ENCODE data around the gene BCO1.

BCO1 gene

DNA sequence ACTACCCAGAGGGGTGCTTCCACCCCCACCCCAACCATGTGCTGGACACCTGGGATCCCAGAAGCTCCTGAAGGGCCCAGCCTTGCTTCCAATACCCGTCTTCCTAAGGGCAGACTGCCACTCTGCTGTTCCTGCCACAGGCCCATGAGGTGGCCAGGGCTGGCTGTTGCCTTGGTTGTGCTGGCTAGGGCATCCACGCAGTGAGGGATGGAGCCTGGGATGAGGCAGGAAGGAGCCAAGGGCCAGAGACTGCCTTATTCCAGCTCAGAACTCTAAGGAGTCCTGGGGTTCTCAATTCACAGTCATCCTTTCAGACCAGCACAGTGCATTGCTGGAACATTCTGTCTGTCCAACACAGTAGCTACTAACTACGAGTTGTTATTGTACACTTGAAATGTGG is 37.8 kb downstream of the BCO1 start:
- DNase-seq = no peak

DNA sequence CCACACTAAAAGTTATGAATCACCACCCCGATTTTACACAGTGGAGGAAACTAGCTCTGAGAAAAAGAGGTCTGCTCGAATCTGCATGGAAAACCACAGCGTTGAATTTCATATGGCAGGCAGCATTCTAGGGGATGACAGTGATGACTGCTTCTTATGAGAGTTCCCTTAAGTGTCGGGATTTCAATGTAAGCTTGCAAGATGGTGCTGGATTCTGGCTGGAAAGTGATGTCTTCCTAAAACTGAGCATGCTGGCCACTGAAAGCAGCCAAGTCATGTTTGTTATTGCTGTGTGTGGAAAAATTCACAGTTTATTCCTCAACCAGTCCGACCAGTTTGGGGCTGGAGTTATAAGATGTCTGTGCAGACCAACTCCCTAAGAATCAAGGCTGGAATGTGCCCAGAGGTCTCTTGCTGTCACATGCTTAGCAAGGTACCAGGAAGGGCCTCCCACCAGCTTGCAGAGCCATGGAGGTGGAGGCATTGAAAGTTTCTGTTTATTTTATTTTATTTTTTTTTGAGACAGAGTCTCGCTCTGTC is 39.1 kb downstream of the BCO1 start:
- no peak for DNase-seq

DNA sequence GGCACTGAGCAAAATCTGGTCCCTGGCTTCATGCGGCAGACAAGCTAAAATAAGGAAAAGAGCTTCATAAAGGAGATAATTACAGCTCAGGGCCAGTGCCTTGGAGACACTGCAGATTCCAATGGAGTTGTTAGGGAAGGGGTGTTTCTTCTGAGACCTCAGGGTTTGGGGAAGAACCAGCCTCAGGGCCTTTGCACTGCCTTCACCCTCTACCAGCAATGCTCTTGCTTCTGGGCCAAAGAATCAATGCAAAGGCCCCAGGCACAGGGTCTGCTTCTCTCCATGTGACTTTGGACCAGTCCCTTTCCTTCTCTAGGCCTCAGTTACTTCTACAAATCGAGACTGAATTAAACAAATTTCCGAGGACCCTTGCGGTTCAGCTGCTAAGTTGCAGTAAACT is 40.0 kb downstream of the BCO1 start:
- no peak for DNase-seq

- no peak for DNase-seq
Observed at GRCh38 chr16:81279392-81279791, 40.9 kb downstream of the BCO1 start.

DNA sequence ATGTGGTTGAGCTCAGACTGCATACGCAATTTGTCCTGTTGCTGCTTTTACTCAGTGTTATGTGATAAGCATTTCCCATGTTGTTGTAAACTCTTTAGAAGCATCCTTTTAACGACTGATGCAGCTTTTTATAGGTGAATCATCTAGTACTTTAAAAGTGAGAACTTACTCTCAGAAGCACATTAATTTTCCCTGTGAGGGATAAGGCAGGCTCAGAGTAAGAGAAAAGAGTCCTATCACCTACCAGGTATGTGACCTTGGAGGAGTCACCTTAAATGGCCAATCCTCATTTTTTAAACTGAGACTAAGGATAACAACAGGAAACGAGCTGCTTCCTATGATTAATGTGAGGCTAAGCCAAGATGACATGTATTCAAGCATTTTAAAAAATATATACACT is 41.9 kb downstream of the BCO1 start:
- no peak for DNase-seq

DNA sequence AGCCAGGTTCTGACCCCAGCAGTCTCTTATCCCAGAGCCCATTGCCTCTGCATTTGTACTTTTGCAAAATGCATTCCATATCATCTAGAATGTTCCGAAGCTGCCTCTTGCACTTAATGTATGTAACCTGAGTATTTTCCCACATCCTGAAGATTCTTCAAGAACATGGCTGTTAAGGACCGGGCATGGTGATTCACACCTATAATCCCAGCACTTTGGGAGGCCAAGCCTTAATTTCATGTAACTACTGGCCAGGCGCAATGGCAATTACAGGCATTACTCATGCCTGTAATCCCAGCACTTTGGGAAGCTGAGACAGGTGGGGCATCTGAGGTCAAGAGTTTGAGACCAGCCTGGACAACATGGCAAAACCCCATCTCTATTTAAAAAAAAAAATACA is 44.6 kb downstream of the BCO1 start:
- no peak for DNase-seq

DNA sequence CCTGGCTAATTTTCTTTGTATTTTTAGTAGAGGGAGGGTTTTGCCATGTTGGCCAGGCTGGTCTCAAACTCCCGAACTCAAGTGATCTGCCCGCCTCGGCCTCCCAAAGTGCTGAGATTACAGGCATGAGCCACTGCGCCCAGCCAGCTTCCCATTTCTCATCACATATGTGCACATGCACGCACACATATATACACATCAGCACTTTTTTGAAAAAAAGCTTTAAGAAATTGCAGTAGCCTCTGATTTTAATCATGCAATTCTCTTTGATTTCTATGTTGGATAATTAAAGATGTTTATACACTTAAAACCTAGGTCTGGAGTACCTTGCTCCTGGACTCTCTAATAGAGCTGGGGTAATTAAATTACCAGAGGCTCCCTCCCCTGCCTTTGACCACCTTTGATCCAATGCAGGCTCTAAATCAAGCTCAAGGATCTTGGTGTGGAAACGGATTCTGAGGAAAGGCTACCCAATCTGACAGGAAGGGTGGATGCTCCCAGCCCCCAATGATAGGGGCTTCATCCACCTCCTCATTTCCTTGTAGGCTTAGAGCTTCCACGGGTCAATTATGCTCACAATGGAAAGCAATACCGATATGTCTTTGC is 46.6 kb downstream of the BCO1 start:
- no peak for DNase-seq

DNA sequence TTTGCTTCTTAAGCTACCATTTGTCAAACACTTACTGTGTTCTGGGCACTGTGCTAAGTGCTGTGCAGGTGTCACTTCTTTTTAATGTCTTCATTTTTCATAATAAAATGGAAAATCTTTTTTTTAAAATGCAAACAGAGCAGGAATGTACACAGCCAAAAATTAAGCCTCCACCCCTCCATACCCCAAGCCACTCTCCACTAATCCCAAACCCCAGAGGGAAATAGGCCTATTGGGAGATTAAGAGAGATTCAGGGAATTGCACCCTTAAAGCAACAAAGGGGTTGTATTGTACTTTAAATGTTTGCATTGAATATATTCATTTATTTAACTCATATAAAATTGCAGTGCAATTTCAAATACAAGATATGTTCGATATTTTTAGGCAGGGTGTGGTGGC is 47.7 kb downstream of the BCO1 start:
- no peak for DNase-seq

DNA sequence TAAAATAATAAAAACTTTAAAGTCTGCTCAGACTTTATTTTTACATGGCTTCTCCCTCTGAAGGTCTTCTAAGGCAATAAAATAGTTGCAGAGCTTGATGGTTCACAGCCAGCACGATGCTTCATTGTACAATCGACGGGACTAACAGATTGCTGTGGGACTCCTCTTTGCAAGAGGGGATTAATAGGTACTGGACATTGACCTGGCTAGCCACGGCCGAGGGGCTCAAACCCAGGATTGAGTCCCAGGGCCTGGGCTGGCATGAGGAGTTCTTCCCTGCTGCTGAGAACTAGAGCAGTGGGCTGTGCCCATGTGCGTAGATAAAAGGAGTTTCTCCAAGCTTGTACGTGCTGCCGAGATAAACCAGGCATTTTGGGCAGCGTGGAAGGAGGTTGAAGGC is 52.6 kb downstream of the BCO1 start:
- DNase-seq = no peak

- DNase-seq = no peak
Observed at GRCh38 chr16:81292936-81293335, 54.4 kb downstream of the BCO1 start.

DNA sequence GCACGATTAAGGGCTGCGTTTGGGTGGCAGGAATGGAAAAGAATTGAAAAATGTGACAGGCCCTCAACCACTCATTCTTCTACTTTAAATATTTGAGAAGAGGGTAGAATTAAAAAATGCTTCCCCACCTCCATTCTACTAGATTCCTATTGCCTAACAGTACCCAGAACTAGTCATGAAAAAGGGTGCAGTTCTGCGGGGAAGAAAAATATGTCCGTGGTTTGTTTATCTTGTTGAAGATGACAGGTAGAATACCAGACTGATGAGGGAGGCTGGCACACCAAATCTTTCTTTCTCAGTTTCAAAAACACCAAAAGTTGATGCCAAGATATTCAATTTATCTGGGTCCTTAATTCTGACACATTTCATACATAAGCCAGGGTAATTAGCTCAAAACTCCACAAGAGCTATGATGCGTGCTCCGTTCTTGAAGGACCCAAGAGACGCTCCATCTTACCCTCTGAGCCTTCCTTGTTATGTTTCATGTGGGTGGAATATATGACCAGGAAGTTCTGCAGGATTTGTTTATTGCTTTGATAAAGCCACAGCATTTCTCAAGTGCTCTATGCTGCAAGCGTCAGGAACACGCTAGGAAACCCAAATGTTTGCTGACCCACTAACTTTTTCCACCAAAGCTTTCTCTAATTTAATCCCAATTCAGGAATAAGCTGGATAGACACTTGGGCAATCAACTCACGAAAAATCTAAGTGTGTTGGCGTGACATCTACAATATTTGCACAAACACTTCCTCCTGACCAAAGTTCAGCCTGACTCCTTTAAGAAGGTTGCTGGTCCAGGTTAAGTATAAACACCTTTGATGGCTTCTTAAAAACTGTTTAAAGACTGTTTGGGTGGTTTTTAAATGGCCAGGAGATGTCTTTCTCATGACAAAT is 55.7 kb downstream of the BCO1 start:
- DNase-seq = no peak

DNA sequence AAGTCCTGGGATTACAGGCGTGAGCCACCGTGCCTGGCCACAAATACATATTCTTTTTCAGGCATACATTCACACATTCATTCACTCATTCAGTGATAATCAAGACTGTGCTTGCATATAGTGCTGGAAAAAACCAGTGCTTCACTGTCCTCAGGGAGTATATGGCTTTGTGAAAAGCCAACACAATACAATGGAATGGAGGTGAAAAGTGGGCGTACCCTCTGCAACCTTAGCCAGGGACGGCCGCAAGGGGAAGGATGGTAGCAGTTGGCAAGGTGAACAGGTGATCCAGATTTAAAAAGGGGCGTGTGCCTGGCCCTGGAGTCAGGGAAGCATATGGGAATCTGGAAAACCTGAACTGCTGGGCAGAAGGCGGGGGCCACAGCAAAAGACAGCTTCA is 58.1 kb downstream of the BCO1 start:
- DNase-seq = no peak

DNA sequence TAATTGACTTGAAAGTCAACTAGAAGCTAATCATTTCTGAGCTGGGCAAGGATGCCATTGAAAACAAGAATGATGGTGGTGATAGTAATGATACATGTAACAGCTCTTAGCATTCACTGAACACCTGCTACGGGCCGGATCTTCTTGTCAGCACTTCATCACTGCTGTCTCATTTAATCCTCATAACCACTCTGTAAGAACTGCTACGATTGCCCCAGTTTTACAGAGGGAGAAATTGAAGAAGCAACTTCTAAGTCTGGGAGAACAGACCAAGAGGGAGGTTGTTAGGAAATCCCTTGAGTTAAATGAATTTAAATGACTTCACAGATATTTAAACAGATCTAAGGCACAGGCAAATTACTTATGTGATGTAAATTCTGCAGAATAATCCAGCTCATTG is 69.3 kb downstream of the BCO1 start:
- no peak for DNase-seq

DNA sequence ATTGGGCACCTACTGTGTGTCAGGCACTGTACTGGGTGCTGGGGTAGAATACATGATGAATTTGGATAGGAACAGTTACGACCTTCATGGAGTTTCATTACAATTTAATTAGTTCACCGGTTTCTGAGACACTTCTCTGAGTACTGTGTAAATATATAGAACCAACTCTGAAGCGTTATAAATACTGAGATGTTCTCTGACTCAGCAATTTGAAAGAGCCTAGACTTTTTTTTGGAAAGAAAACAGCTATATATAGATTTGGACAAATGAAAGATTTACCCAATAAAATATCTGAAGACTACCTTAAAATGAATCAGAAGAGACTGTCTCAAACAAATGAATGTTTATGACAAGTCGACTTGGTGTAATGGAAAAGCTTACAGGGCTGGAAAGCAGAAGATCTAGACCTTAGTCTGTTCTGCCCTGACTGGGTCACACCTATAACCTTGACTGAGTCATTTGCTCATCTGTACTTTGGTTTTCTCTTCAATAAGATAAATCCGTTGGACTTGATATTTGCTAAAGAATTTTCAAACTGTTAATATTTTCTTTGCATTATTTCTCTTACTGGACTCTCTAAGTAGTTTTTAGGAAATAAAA is 71.7 kb downstream of the BCO1 start:
- no peak for DNase-seq

DNA sequence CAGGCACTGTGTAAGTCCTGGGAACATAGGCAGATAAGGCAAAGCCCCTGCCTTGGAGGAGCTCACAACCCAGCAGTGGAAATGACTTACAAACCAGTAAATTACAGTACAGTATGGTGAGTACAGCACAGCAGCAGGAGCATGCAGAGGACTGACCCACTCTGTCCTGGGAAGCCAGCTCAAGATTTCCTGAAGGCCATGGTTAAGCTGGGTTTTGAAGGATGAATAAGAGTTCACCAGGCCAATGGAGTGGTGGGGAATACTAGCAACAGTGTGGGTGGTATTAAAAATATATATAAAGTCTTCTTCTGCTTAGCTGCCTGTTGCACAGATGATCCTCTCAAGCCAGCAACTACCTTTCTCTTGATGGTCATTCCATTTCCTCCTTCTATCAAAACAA is 73.3 kb downstream of the BCO1 start:
- no peak for DNase-seq

DNA sequence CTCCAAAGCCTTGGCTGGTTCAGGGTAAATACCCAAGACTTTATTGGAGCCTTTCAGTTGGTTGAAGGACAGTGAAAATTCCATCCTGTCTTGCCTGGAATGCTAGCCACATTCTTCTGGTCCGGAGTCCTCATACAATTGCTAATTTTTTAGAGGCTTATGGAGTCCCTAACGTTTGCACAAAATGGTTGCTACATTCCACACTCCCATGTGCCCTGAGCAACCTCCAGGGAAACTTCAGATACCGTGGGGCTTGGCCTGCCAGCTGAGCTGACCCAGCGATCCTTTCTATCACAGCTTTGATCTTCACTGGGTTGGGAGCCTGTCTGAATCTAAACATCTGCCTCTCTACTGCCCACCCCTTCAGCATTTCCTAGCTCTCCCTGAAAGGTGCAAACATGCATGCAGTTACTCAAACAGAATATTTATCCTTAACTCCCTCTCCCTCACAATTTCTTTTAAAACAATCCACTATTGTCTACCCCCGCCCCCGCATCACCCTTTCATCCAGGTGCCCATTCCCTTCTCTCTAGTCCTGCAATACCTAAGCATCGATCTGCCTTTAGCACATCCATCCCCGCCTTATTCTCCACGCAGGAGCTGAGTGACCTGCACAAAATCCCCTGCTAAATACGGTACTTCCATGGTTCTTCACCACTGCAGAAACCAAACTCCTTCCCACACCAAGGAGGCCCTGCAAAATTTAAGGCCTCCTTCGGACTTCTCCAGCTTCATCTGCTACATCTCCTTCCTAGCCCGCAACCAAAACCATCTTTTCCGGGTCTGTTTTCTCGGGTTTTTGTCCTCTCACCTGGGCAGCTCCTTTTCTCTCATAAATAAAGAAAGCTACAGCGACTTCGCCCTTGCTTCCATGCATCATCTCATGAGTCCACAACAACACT is 75.5 kb downstream of the BCO1 start:
- DNase-seq = no peak

DNA sequence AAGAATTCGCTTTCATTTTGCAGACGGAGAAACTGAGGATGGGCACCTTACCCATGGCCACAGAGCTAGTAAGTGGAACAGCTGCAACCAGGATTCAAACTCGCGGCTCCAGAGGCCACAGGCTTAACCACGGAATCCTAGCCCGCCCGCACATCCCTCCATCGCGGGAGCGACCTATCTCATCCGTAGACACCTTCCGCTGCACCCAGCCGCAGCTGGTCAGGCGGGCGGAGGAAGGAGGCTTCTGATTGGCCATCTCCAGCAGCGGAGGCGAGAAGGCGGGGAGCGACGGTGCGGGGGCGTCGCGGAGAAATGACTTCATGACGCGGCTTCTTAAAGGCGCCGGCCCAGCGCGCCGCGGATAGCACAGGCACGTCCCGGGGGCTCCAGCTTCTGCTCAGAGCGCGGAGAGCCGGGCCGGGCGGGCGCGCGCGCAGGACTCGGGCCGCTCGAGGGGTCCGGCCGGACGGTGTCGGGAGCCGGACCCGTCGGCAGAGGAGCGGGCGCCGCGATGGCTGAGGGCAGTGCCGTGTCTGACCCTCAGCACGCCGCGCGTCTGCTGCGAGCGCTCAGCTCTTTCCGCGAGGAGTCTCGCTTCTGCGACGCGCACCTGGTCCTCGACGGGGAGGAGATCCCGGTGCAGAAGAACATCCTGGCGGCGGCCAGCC is 76.2 kb downstream of the BCO1 start, which contains the start of gene GAN:
GAN (plus strand) TSS at position 360 of the 668 bp plus-strand sequence; CDS start at position 512, 152 bp downstream.
- DNase-seq = peak; percentile 95

GRCh38 chr16:81315271-81316175 is 77.0 kb downstream of the BCO1 start:
- peak; percentile 42 for DNase-seq

- DNase-seq = no peak
Observed at GRCh38 chr16:81316176-81316496, 77.6 kb downstream of the BCO1 start.

GRCh38 chr16:81318711-81319110 is 80.2 kb downstream of the BCO1 start:
- DNase-seq = no peak

- no peak for DNase-seq
Observed at GRCh38 chr16:81319221-81319912, 80.9 kb downstream of the BCO1 start.

All from CD4-positive, alpha-beta T cell treated with Interleukin-10 for 1 hour (primary cell).